HG03378 (cell line): ENCODE measurements around the gene OR1N2.
"Not testable (repeated sequence)": the region's sequence is repeated elsewhere in the genome, so short reads cannot be mapped to it uniquely, and the experiment has no call there.

ENCODE experiments used
- ATAC-seq: cut with Tn5 transposase; IDR thresholded peaks from one replicate; pipeline ENCODE4 v1.9.1; 2021; ENCODE audit warnings: mild to moderate bottlenecking, moderate library complexity; ENCODE audit not compliant: unreplicated experiment

Gene OR1N2

DNA sequence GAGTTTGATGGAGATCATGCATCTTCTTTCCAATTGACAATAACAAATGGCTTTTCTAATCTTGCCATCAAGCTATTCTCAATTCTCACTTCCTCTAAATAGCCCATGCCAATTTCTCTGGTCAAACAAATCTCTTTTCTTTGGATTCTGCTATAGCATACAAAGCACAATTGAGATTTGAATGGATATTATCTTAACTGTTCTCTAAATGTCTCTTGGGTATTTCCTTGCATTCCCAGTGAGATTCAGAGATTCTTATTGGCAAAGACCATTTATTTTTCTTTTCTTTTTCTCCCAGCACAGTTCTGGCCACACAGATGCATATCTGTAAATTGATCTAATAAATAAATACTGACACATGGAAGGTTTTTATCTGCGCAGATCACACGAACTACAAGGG, at the start of gene OR1N2:
TSS of gene OR1N2 (plus strand) at position 301 of the 400 bp plus-strand sequence. CDS start 100 bp downstream, outside the sequence.
- no peak for ATAC-seq

DNA sequence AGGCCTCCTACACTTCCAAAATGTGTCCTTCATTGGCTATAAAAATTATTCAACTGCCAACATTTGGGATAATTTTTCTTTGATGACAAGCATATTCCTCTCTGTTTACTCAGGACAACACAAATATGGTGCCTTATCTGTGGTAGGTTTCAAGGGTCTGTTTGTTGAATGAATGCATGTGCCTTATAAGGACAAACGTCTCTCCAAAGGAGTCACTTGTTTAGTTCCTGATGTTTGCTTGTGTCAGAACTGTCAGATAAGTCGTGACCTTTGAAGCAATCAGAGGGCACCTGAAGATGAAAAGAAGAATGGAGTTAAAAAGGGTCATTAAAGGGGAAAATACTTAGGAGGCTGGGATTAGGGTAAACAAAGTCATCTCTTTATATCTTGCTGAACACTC, 45.9 kb upstream of the OR1N2 start:
- ATAC-seq = no peak

DNA sequence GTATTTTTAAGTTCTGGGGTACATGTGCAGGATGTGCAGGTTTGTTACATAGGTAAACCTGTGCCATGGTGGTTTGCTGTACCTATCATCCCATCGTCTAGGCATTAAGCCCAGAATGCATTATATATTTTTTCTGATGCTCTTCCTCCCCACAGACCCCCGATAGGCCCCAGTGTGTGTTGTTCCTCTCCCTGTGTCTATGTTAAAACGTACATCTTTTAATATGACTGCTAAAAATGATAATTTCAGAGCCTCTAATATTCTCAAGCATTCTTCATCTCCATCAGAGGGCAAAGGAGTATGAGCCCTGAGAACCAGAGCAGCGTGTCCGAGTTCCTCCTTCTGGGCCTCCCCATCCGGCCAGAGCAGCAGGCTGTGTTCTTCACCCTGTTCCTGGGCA, 42.4 kb upstream of the OR1N2 start, which contains the start of gene OR1J2:
TSS of gene OR1J2 (plus strand) at position 301 of the 400 bp plus-strand sequence. CDS start at position 301, 0 bp downstream.
- ATAC-seq = no peak

DNA sequence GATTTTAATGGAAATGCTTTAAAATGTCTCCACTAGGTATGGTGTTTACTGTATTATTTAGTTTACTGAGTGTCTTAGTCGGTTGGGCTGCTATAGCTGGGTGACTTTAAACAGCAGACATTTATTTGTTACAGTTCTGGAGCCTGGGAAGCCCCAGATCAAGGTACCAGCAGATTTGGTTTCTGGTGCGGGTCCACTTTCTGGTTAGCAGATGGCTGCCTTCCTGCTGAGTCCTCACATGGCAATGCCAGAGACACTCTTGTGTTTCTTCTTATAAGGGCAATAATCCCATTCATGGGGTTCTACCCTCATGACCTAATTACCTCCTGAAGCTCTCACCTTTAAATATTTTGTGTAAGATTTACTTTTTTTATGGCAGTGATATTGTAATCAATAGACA, 34.7 kb upstream of the OR1N2 start:
- no peak for ATAC-seq

DNA sequence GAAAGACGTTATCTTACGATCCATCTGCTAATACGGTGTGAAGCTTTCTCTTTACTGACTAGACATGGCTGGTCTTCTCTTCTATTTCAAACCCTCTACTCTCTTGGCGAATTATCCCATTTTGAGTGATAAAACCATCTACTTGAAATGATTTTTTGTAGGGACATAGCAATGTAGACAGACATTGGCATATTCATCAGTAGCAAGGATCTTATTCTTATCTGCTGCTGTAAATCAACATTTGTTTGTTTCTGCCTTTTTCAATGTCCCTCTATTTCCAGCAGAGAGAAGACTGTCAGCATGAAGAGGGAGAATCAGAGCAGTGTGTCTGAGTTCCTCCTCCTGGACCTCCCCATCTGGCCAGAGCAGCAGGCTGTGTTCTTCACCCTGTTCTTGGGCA, 34.1 kb upstream of the OR1N2 start, which contains the start of gene OR1J4:
TSS of gene OR1J4 (plus strand) at position 301 of the 400 bp plus-strand sequence. CDS start at position 301, 0 bp downstream.
- ATAC-seq = no peak

DNA sequence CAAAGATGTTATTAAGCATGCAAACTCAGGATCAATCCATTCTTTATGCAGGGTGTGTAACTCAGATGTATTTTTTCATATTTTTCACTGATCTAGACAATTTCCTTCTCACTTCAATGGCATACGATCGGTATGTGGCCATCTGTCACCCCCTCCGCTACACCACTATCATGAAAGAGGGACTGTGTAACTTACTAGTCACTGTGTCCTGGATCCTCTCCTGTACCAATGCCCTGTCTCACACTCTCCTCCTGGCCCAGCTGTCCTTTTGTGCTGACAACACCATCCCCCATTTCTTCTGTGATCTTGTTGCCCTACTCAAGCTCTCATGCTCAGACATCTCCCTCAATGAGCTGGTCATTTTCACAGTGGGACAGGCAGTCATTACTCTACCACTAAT, 33.5 kb upstream of the OR1N2 start:
- ATAC-seq = no peak

DNA sequence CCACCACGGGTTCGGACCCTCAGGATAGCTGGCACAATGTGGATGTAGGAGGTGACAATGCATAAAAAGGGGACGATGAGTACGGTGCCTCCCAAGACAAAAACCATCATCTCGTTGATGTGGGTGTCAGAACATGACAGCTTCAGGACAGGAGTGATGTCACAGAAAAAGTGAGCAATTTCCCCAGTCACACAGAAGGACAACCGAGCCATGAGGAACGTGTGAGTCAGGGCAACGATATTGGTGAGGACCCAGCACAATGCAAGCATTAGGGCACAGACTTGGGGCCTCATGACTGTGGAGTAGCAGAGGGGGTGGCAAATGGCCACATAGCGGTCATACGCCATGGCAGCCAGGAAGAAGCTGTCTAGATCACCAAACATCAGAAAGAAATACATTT, 26.3 kb upstream of the OR1N2 start:
- ATAC-seq = no peak

DNA sequence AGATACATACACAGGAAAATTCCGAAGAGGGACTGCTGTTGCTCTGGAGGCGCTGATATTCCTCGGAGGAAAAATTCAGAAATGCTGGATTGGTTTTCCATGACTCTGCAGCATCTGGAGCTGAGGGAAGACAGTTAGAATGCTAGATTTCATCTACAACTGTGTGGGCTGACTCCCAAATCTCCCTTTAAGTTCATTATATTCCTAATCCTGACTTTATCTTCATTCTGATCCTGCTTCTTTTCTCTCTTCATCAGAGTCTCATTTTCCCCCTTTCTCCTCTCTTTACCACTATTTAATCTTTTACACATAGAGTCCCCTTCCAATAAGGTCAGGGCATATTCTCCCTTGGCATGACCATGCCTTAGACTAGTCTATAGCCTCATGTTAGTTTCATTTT, 25.7 kb upstream of the OR1N2 start, which contains the start of gene OR1N1:
TSS of gene OR1N1 (minus strand) at position 101 of the 400 bp plus-strand sequence. CDS start at position 101, 0 bp downstream.
- ATAC-seq = no peak

- ATAC-seq = not testable (repeated sequence)
Measured at GRCh38 chr9:122531157-122531556, 21.8 kb upstream of the OR1N2 start.

- ATAC-seq = no peak
Measured at GRCh38 chr9:122536134-122536533, 16.8 kb upstream of the OR1N2 start.

GRCh38 chr9:122537066-122537465, 15.8 kb upstream of the OR1N2 start:
- ATAC-seq = not testable (repeated sequence)

DNA sequence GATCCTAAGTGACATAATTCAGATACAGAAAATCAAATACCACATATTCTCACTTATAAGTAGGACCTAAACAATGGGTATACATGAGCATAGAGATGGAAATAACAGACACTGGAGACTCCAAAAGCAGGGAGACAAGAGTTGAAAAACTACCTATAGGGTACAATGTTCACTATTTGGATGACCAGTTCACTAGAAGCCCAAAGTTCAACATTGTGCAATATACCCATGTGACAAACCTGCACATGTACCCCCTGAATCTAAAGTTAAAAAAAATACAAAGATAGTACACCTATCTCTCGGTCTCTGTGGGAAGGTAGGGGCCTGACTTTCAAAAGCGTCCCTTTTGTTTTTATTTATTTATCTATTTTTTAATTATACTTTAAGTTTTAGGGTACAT, 14.2 kb upstream of the OR1N2 start:
- no peak for ATAC-seq

DNA sequence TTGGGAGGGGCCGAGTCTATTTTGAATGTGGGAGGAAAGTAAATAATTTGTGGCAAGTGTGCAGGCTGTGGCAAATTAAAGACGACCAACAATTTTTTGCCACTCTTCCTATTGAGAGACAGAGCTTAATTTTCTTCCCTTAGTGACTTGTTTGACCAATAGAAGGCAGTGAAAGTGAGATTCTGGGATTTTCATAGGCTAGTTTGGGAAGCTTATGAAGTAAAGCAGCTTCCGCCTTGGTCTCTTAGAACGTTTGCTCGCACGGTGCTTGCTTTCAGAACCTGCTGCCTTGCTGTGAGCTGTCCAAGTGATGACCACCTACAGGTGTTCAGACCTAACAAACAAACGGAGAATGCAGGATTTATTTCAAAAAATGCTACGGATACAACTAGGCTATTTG, 6.7 kb upstream of the OR1N2 start:
- ATAC-seq = no peak

- no peak for ATAC-seq
Measured at GRCh38 chr9:122551371-122551770, 1.5 kb upstream of the OR1N2 start.

DNA sequence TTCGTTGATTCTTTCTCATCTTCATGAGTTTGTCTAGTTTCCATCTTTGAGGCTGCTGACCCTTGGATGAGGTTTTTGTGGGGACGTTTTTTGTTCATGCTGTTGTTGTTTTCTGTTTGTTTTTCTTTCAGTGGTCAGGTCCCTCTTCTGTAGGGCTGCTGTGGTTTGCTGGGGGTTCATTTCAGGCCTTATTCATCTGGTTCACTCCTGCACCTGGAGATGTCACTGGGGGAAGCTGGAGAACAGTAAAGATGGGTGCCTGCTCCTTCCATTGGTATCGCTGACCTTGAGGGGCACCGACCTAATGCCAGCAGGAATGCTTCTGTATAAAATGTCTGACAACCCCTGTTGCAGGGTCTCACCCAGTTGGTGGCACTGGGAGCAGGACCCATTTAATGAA, 8.5 kb downstream of the OR1N2 start:
- no peak for ATAC-seq

GRCh38 chr9:122562134-122562760, 9.3 kb downstream of the OR1N2 start:
- no peak for ATAC-seq

- no peak for ATAC-seq
Measured at GRCh38 chr9:122567901-122568300, 15.0 kb downstream of the OR1N2 start.

DNA sequence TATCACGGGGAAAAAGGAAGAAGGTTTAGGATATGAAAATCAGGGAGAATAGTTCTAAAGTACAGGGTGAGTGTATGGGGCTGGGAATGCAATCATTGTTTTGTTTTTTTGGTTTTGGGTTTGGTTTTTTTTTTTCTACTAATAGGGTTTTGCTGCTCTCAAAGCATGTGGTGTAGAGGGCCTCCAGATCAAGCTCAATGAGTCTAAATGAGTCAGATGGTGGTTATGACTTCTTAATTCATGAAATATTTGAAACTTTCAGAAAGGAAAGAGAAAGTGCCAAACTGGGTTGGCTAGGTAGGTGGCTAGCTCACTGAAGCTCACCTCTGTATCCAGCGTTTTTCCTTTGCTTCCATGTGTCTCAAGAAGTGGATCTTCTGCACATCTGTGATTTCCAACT, 19.5 kb downstream of the OR1N2 start:
- ATAC-seq = no peak

GRCh38 chr9:122579874-122580273, 27.0 kb downstream of the OR1N2 start:
- no peak for ATAC-seq

DNA sequence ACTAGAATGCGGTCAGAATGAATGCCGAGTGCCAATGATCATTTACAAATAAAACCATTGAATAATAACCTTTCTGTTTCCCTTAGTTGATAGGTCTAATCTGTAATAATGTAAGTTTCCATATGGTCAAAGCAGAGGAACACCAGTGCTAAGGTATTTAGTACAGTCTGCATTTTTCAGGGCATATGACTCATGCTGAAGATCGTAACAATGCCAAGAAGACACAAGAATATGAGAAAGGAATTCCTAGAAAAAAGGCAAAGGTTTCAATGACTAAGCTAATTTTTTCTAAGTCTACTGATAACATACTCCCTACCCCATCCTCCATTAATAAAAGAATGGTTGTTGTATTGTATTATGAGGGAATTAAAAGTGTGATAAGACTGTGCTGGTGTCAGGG, 27.4 kb downstream of the OR1N2 start:
- ATAC-seq = no peak

- ATAC-seq = not testable (repeated sequence)
Measured at GRCh38 chr9:122583284-122583683, 30.4 kb downstream of the OR1N2 start, which contains the start of gene OR1L8. TSS of gene OR1L8 (minus strand) at chr9:122583384. CDS start at chr9:122568477, 14,907 bp downstream.
